ENCODE results near the gene IKZF2. TPM values are rescaled to one million over a fixed set of nuclear protein-coding genes. Genes with fewer than 3 reads are reported as not detected.

The IKZF2 gene
- total RNA-seq, 1 donor from 2014 or later = 21.9 TPM

DNA sequence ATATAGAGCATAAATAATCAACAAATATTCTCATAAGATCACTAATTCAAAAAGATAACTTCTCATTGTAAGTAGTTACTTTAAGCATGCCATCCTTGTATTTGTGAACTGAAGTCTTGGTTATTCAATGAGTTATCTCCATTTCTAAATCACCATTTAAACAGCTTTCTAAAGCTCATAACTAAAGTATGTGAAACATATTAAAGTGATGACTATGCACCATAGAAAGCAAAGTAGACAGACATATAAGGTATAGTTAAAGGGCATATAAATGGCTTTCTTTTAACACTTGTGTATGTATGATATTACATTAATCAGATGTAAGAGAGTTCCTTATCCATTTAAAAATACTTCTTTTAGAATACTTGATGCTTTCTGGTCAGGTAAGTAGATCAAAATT lies 83.5 kb downstream of the IKZF2 start:
- peaks cover 8% of the 10 kb centered on the region for H3K4me1 Mint-ChIP-seq (ENCODE audit: low read depth)
- no peak overlapping the region for H3K4me3 Mint-ChIP-seq (ENCODE audit: low read depth)
- H3K36me3 Mint-ChIP-seq (ENCODE audit: insufficient read depth) = no peaks in the 10 kb centered on the region
- H3K9me3 Mint-ChIP-seq (ENCODE audit: low read depth) = no peaks in the 10 kb centered on the region
- no peak overlapping the region for H3K27ac Mint-ChIP-seq
- no peaks in the 10 kb centered on the region for H3K27me3 Mint-ChIP-seq
- TF ChIP-seq, protein P1, sequence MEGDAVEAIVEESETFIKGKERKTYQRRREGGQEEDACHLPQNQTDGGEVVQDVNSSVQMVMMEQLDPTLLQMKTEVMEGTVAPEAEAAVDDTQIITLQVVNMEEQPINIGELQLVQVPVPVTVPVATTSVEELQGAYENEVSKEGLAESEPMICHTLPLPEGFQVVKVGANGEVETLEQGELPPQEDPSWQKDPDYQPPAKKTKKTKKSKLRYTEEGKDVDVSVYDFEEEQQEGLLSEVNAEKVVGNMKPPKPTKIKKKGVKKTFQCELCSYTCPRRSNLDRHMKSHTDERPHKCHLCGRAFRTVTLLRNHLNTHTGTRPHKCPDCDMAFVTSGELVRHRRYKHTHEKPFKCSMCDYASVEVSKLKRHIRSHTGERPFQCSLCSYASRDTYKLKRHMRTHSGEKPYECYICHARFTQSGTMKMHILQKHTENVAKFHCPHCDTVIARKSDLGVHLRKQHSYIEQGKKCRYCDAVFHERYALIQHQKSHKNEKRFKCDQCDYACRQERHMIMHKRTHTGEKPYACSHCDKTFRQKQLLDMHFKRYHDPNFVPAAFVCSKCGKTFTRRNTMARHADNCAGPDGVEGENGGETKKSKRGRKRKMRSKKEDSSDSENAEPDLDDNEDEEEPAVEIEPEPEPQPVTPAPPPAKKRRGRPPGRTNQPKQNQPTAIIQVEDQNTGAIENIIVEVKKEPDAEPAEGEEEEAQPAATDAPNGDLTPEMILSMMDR (IDR thresholded peaks at IDR 0.05; ENCODE audit: unreplicated experiment) = no peak
- no peak for DNase-seq (ENCODE audit: low spot score, unreplicated experiment)

DNA sequence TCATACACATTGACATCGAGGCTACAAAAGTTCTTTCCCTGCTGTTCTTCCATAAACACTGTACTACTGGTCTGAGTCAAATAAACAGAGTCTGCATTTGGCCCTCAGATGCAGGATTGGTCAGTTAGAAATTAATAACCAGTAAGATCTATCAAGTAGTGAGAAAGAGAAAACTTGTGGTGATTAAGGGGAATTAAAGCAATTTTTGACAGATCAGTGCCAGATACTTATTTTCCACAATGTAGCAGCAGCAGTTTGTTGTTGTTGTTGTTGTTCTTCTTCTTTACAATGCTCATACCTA lies 85.0 kb downstream of the IKZF2 start:
- H3K9me3 Mint-ChIP-seq (ENCODE audit: low read depth) = no peaks in the 10 kb centered on the region
- no peaks in the 10 kb centered on the region for H3K36me3 Mint-ChIP-seq (ENCODE audit: insufficient read depth)
- peak overlapping the region; percentile 23 for H3K27ac Mint-ChIP-seq
- H3K27me3 Mint-ChIP-seq = no peaks in the 10 kb centered on the region
- TF ChIP-seq, protein P1 (IDR thresholded peaks at IDR 0.05; ENCODE audit: unreplicated experiment) = no peak
- DNase-seq (ENCODE audit: low spot score, unreplicated experiment) = no peak
- no peak overlapping the region for H3K4me3 Mint-ChIP-seq (ENCODE audit: low read depth)
- peaks cover 8% of the 10 kb centered on the region for H3K4me1 Mint-ChIP-seq (ENCODE audit: low read depth)

DNA sequence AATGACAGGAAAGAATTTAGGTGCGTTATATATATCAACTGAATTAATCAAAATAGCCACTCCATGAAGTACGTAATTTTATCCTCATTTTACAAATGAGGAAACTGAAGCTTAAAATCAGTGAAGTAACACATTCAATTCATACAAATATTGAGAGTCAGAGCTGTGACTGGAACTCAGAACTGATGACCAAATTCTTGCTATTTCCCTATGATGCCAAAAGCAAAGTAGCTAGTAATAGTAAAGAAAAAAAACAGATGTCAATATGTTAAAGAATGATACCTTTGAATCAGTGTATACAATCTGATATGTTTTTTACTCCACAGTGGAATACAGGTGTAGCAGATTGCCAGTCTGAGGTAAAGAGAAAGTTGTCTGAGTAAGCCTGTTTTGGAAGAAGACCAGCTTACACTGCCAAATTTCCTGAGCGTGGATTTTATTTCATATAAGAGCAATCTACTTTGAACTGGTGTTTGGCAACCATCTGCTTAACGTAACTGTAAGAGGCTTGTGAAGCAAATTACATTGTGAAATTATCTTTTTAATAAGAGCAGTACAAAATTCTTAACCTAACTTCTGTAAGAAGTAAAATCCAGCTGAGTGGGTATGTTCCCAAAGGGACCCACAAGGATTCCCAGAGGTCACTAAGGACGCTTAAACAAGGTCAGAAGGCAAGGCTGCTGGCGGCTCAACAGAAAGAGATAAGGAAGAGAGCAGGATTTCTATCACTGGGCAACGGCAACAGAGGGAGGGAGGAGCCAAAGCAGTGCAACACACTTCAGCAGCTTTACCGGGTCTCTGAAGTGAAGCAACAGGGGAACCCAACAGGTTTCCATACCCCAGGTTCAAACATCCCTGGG lies 85.6 kb downstream of the IKZF2 start:
- Mint-ChIP-seq H3K27me3 (no peaks in the 10 kb centered on the region), H3K9me3 (ENCODE audit: low read depth) (no peaks in the 10 kb centered on the region), H3K4me3 (ENCODE audit: low read depth) (no peak overlapping the region), H3K27ac (peak overlapping the region; percentile 23), H3K4me1 (ENCODE audit: low read depth) (peaks cover 8% of the 10 kb centered on the region), H3K36me3 (ENCODE audit: insufficient read depth) (no peaks in the 10 kb centered on the region)
- no peak for DNase-seq (ENCODE audit: low spot score, unreplicated experiment)
- TF ChIP-seq, protein P1 (IDR thresholded peaks at IDR 0.05; ENCODE audit: unreplicated experiment) = no peak

DNA sequence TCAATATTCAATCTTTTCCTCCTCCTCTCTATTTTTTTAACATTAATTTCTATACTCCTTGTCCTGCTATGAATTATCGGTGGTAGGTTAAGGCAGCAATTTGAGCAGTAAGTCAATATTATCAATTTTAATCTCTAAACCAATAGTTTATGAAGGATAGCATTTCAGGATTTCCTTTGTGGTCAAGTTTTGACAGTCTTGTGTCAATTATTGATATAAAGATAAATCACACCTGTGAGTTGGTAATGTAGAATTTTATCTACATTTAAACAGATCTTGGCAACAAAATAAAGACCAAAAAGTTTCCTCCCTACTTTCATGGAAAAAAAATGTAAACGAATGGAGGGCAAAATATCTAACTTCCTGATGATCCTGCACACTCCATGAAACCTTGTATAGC lies 87.3 kb downstream of the IKZF2 start:
- DNase-seq (ENCODE audit: low spot score, unreplicated experiment) = no peak
- Mint-ChIP-seq H3K36me3 (ENCODE audit: insufficient read depth) (no peaks in the 10 kb centered on the region), H3K27ac (no peak overlapping the region), H3K9me3 (ENCODE audit: low read depth) (no peaks in the 10 kb centered on the region), H3K27me3 (no peaks in the 10 kb centered on the region), H3K4me1 (ENCODE audit: low read depth) (peaks cover 8% of the 10 kb centered on the region), H3K4me3 (ENCODE audit: low read depth) (no peak overlapping the region)
- TF ChIP-seq, protein P1 (IDR thresholded peaks at IDR 0.05; ENCODE audit: unreplicated experiment) = no peak

GRCh38 chr2:213057977-213058376 lies 93.4 kb downstream of the IKZF2 start:
- Mint-ChIP-seq H3K9me3 (ENCODE audit: low read depth) (no peaks in the 10 kb centered on the region), H3K27me3 (no peaks in the 10 kb centered on the region), H3K36me3 (ENCODE audit: insufficient read depth) (no peaks in the 10 kb centered on the region), H3K27ac (no peak overlapping the region), H3K4me3 (ENCODE audit: low read depth) (no peak overlapping the region), H3K4me1 (ENCODE audit: low read depth) (no peaks in the 10 kb centered on the region)
- no peak for DNase-seq (ENCODE audit: low spot score, unreplicated experiment)
- TF ChIP-seq, protein P1 (IDR thresholded peaks at IDR 0.05; ENCODE audit: unreplicated experiment) = no peak
